Psoas muscle (tissue), 8 donors: ENCODE measurements around the gene DIPK1B. TPM values are rescaled to one million over a fixed set of nuclear protein-coding genes. Genes with fewer than 3 reads are reported as not detected.

Source experiments
- ATAC-seq, 4 donors: fragments of 200-7000 bp; cut with Tn5 transposase; one replicate each; pipeline ENCODE4 v1.9.1; 2020; ENCODE audit warnings: moderate library complexity in 3 of 4, mild to moderate bottlenecking in 2 of 4
- DNase-seq, 2 donors: peaks; one replicate each; pipeline ENCODE4 v3.0.0-alpha.2; 2020
- H3K27ac ChIP-seq: fragments of 200-600 bp; one replicate; pipeline ENCODE4 v1.8.0; 2022
- H3K27me3 ChIP-seq, 3 donors: fragments of 200-600 bp in 1 of 3; one replicate each; pipeline versions ENCODE4 v1.6.1 to v1.8.0; 2013 to 2022; ENCODE audit warnings: low read length in 2 of 3, mild to moderate bottlenecking in 2 of 3, moderate library complexity in 1 of 3; ENCODE audit not compliant: insufficient read depth in 3 of 3
- H3K36me3 ChIP-seq, 2 donors: fragments of 200-600 bp in 1 of 2; one replicate each; pipeline versions ENCODE4 v1.6.1 to v1.8.0; 2013 to 2022; ENCODE audit warnings: low read depth in 1 of 2, mild to moderate bottlenecking in 1 of 2, moderate library complexity in 1 of 2; ENCODE audit not compliant: insufficient read depth in 1 of 2
- H3K4me1 ChIP-seq: fragments of 200-600 bp; one replicate; pipeline ENCODE4 v1.8.0; 2022
- H3K4me3 ChIP-seq: fragments of 200-600 bp; one replicate; pipeline ENCODE4 v1.8.0; 2022; ENCODE audit warnings: mild to moderate bottlenecking
- H3K9me3 ChIP-seq: fragments of 200-600 bp; one replicate; pipeline ENCODE4 v1.8.0; 2022
- CTCF ChIP-seq: fragments of 200-600 bp; IDR thresholded peaks from one replicate; pipeline ENCODE4 v1.8.0; 2022; ENCODE audit warnings: antibody characterized with exemption
- WGBS, 3 donors: extraction: QIAGEN DNeasy Blood & Tissue Kit; methylation state at CpG; one replicate each; pipeline versions ENCODE4 v1.1.6 to v1.1.7; 2013; 5-methylcytosine and 5-hydroxymethylcytosine counted together
- intact Hi-C, 2 donors: fragments of 100-400 bp; cut with DNase I; formaldehyde crosslinking; loops; one replicate each; pipeline versions ENCODE4 v1.11.0 to v1.14.2; 2022
- polyA plus RNA-seq, 3 donors: library from polyadenylated mRNA; stranded (reverse); fragments of 200-250 nt; gene quantifications; one replicate each; pipeline ENCODE4 v1.2.3, GENCODE V29; 2013
- total RNA-seq, 4 donors: library from RNA; stranded (reverse); fragmentation: NEBNext Ultra II Directional in 2 of 4; extraction: Animal tissue kit (Norgen Biotek cat#: 25700) in 2 of 4; gene quantifications; one replicate each; pipeline versions ENCODE4 v1.2.1 to v1.2.4, GENCODE V29; 2021 to 2023
- donor health status: healthy with polysubstance abuse.
- donor health status: DM: no; HTN: no; CAD: no; lungs with moderate emphysema.
- donor health status: Bipolar disorder and iron deficiency.
- donor health status: healthy.
- donor health status: DM: yes; HTN: yes; CAD: no.
- donor health status: DM: no; HTN: no; CAD: no.
- donor health status: DM: no; HTN: no; CAD: no.
- donor health status: DM: yes; HTN: yes; CAD: no.

DIPK1B gene
- total and polyA plus RNA-seq, 7 donors = 1.4 to 5.3 (median 2.4) TPM

DNA sequence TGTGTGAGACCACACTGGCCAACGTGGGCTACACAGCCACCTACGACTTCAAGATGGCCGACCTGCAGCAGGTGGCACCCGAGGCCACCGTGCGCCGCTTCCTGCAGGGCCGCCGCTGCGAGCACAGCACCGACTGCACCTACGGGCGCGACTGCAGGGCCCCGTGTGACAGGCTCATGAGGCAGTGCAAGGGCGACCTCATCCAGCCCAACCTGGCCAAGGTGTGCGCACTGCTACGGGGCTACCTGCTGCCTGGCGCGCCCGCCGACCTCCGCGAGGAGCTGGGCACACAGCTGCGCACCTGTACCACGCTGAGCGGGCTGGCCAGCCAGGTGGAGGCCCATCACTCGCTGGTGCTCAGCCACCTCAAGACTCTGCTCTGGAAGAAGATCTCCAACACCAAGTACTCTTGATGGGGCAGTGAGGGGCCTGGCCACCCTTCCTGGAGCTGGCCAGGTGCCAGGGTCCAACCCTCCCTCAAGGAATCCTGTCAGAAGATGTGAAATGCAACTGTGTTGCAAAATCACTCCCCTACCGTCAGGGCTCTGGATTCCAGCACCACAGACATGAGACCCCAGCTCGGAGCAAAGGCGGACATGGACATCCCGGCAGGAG, 11.1 kb downstream of the DIPK1B start:
- Histone ChIP-seq H3K9me3 (no peaks in the 10 kb centered on the region), H3K27ac (no peak overlapping the region), H3K27me3 (no peaks in the 10 kb centered on the region), H3K36me3 (peaks cover 8 to 61% of the 10 kb centered on the region in 2 donors), H3K4me1 (peaks cover 33% of the 10 kb centered on the region), H3K4me3 (no peak overlapping the region)
- TF ChIP-seq CTCF = no peak
- intact Hi-C loops = no loop called here
- 90 to 91% (median 91%) methylated on average over 32 of the region's 32 CpGs for WGBS, 3 donors
- DNase-seq (no peak), ATAC-seq (no peak)

GRCh38 chr9:136723989-136724388, 11.6 kb downstream of the DIPK1B start:
- TF ChIP-seq CTCF = no peak
- peaks cover 8 to 61% of the 10 kb centered on the region in 2 donors for H3K36me3 ChIP-seq
- H3K4me1 ChIP-seq = peaks cover 36% of the 10 kb centered on the region
- H3K4me3 ChIP-seq = no peak overlapping the region
- DNase-seq (no peak), ATAC-seq (no peak)
- no peaks in the 10 kb centered on the region for H3K27me3 ChIP-seq
- no peak overlapping the region for H3K27ac ChIP-seq
- no peaks in the 10 kb centered on the region for H3K9me3 ChIP-seq
- whole genome bisulfite sequencing, 3 donors = 95 to 99% (median 95%) methylated on average over 8 of the region's 8 CpGs
- intact Hi-C loops = no loop called here

GRCh38 chr9:136724772-136725171, 12.4 kb downstream of the DIPK1B start:
- Histone ChIP-seq H3K27me3 (no peaks in the 10 kb centered on the region), H3K4me1 (peaks cover 41% of the 10 kb centered on the region), H3K4me3 (no peak overlapping the region), H3K9me3 (no peaks in the 10 kb centered on the region), H3K36me3 (peaks cover 8 to 61% of the 10 kb centered on the region in 2 donors), H3K27ac (no peak overlapping the region)
- 69 to 75% (median 74%) methylated on average over 7 of the region's 7 CpGs for WGBS, 3 donors
- intact Hi-C loops = no loop called here
- TF ChIP-seq CTCF = no peak
- no peak for ATAC-seq
- DNase-seq = no peak

GRCh38 chr9:136725612-136726011, 13.2 kb downstream of the DIPK1B start:
- intact Hi-C loops = no loop called here
- H3K4me1 ChIP-seq = peaks cover 41% of the 10 kb centered on the region
- no peaks in the 10 kb centered on the region for H3K9me3 ChIP-seq
- DNase-seq (no peak), ATAC-seq (no peak)
- peak overlapping the region; percentile 86 for H3K4me3 ChIP-seq
- peaks cover 8 to 61% of the 10 kb centered on the region in 2 donors for H3K36me3 ChIP-seq
- no peaks in the 10 kb centered on the region for H3K27me3 ChIP-seq
- no peak for TF ChIP-seq CTCF
- 75 to 82% (median 76%) methylated on average over 9 to 10 of the region's 10 CpGs for WGBS, 3 donors
- no peak overlapping the region for H3K27ac ChIP-seq

- intact Hi-C loops = no loop called here
- H3K4me3 ChIP-seq = peak overlapping the region; percentile 86
Observed at GRCh38 chr9:136726118-136726517, 13.7 kb downstream of the DIPK1B start.

More at GRCh38 chr9:136726118-136726517, 13.7 kb downstream of the DIPK1B start:
- no peak for DNase-seq
- H3K36me3 ChIP-seq = peaks cover 8 to 59% of the 10 kb centered on the region in 2 donors
- H3K27me3 ChIP-seq = no peaks in the 10 kb centered on the region
- ATAC-seq = no peak
- H3K4me1 ChIP-seq = peaks cover 41% of the 10 kb centered on the region
- WGBS, 3 donors = 45 to 59% (median 54%) methylated on average over 16 of the region's 16 CpGs
- H3K27ac ChIP-seq = no peak overlapping the region
- TF ChIP-seq CTCF = no peak
- H3K9me3 ChIP-seq = no peaks in the 10 kb centered on the region
